Left ventricle myocardium superior (tissue), 1 donor: ENCODE data around the gene PAOX. TPM values are rescaled to one million over a fixed set of nuclear protein-coding genes. Genes with fewer than 3 reads are reported as not detected.

ENCODE experiments used
- ATAC-seq: fragments of 200-7000 bp; cut with Tn5 transposase; one replicate; pipeline ENCODE4 v1.9.1; 2020; ENCODE audit warnings: mild to moderate bottlenecking, moderate library complexity
- DNase-seq: peaks from one replicate; pipeline ENCODE4 v3.0.0-alpha.2; 2020
- intact Hi-C: fragments of 100-400 bp; cut with micrococcal nuclease; formaldehyde crosslinking; loops from one replicate; pipeline ENCODE4 v1.11.0; 2022
- long read RNA-seq: library from polyadenylated mRNA; unstranded; transcript quantifications from one replicate; pipeline ENCODE4 v2.0.0, GENCODE V29; 2021
- total RNA-seq: library from RNA; stranded (reverse); fragmentation: NEBNext Ultra II Directional; extraction: Animal tissue kit (Norgen Biotek cat#: 25700); gene quantifications from one replicate; pipeline ENCODE4 v1.2.1, GENCODE V29; 2021
- donor health status: DM: no; HTN: yes; CAD: no; lungs with severe emphysema.

The PAOX gene
- 2.8 TPM for total RNA-seq
- long read RNA-seq, transcript PAOX-201 (7 exons, 1,858 nt): major isoform, 7 of 15 reads
- long read RNA-seq, partial matches to known transcripts: 6 of 15 reads
- long read RNA-seq, other reads (novel, unspliced or antisense): 1 of 15 reads

DNA sequence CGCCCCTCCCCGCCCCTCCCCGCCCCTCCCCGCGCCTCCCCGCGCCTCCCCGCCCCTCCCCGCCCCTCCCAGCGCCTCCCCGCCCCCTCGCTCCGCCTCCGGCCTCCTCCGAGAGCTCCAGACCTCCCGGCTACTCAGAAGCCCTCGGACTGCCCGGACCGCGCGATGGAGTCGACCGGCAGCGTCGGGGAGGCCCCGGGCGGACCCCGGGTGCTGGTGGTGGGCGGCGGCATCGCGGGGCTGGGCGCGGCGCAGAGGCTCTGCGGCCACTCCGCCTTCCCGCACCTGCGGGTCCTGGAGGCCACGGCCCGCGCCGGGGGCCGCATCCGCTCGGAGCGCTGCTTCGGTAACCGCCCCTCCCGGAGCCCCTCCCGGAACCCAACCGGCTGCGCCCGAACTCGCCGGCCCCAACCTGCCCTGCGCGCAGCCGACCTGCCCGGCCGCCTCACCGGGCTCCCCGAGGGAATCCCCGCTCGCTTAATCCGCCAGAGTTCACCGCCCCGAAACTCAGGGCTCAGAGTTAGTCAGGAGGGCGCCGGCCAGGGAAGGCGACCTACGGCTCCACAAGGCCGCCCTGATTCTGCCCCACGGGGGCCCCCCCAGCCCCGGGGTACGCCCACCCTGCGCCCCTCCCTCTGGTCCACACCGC is at the start of gene PAOX:
PAOX (plus strand) TSS at position 111 of the 649 bp plus-strand sequence; CDS start at position 166, 55 bp downstream.
- ATAC-seq: peak; percentile 67
- DNase-seq: peak; percentile 86
- intact Hi-C loops: no loop called here

DNA sequence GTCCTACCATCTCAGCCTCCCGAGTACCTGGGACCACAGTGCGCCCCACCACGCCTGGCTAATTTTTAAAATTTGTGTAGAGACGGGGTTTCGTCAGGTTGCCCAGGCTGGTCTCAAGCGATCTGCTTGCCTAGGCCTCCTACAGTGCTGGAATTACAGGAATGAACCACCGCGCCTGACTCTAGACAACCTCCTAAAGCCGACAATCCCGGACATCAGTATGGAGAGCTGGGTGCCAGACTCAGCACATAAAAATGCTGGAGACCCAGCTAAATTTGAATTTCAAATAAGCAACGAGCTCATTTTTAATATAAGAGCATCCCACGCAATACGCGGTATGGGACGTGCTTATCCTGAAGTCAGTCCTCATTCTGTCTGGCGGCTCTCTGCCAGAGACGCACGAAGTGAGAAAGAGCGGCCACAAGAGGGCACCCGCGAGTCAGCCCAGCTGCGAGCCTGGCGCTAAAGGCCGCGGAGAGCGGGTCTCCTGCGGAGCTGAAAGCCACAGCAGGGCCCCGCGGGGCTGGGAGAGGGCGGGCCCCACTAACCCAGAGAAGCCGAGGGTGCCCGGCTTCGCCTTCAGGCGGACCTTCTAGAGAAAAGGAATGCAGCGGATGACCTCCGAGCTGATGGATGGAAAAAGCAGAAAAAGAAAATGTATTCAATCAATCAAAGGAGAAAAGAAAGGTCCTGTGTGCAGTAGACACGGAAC is 49.4 kb upstream of the PAOX start:
- ATAC-seq (peak; percentile 90), DNase-seq (peak; percentile 93)
- intact Hi-C loops: no loop called here

DNA sequence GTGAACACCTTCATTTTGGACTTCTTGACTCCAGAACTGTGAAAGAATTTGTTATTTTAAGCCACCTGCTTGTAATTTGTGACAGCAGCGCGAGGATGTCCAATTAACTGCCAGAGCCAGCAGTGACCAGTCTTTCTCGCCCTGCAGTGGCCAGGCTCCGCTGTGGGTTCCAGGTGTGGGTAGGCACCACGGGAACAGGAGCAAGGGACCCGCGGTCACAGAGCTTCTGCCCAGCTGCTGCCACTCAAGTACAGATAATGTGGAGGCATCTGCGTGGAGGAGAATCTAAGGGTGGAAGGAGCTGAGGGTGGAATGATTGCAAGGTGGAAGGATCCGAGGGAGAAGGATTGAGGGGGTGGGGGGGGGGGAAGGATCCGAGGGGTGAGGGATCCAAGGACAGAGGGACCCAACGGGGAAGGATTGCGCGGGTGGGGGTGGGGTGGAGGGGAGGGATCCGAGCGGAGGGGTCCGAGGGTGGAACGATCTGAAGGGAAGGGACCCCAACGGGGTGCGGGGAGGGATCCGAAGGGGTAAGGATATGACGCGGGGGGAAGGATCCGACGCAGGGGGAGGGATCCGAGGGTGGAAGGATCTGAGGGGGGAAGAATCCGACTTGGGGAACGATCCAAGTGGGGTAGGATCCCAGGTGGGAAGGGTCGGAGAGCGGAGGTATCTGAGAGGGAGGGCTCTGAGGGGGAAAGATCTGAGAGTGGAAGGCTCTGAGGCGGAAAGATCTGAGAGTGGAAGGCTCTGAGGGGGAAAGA is 45.9 kb upstream of the PAOX start:
- intact Hi-C loops: no loop called here

DNA sequence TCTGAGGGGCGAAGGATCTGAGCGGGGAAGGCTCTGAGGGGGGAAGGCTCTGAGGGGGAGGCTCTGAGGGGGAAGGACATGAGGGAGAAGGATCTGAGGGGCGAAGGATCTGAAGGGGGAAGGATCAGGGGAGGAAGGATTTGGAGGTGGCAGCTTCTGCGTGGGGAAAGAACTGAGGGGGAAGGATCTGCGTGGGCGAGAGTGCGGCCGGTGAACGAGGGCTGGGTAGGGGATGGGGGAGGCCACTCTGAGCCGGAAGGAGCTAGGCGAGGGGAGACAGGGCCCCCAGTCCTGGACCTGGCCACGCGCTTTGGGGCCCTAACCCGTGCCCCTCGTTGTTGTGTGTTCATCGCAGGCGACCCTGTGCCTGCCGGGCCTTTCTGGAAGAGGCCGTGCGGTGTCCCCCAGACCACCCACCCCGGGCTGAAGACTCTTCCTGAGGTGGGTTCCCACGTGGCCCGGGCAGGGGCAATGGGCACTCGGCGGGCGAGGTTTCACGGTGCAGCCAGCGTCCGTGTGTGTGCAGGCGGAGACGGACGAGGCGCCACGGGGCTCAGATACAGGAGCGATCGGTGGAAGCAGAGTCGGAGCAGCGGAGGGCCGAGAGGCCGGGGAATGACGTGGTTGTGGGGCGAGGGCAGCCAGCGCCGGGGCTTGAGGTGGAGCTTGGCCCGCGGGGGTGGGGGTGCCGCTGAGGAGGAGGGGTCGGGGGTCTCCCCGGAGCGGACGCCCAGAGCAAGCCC is 44.4 kb upstream of the PAOX start:
- ATAC-seq: peak; percentile 19
- intact Hi-C loops: no loop called here
- DNase-seq: no peak

More for the DNA sequence above, 45.9 kb upstream of the PAOX start:
- DNase-seq (no peak), ATAC-seq (no peak)

DNA sequence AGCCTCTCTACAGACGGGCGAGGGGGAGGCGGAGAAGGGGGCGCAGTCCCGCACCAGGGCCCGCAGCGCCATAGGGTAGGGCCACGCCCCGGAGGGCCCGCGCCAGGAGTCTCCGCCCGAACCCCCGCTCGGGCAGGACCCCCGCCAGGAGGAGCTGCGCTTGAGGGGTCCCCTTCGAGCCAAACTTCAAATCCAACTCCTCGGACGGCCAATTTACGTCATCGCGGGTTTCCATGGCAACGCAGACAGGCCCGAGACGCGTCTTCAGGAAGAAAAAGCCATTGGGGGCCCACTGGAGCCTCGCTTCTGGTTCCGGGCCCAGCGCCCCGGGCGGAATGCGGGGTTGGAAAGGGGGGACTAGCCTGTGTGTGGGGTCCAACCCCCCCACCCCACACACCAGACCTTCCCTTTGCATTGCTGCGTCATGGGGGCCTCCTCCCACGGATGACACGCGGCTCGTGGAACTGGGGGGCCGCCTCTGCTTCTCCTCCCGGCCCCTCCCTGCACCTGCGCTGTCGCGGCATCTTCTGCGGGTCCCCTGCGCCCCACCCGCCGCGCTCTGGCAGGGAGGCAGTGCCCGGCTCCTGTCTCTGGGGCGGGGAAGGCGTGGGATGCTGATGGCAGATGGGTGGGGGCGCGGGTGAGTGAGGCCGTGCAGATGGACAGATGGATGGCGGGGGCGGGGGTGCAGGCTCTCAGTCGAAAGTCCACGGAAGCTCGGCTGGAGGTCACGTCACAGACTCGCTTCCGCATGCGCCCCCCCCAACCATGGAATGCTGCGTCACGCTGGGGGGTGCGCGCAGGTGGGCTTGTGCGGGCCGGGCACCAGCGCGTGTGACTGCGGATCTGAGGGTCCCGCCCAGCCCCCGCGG is 43.6 kb upstream of the PAOX start:
- intact Hi-C loops: no loop called here
- peak; percentile 69 for DNase-seq
- ATAC-seq: peak; percentile 27

DNA sequence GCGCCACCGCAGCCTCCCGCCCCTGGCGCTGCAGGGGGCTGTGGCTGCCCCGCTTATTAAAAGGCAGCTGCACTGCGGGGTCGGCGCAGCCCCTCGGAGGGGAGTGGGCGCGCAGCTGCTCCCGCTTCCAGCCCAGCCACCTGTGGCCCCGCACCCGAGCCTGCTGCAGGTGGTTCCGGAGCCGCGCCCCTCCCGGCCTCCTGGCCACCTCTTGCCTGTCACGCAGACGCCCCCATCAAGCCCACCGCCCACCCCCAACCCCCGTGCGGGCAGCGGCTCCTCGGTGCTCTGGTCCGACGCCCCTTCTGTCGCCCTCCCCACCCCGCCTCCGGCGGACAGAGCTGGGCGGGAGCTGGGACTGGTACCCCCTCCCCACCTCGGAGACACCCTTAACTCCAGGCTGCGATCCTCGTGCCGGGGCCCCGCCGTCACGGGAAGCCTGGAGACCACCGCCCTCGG is 42.9 kb upstream of the PAOX start:
- intact Hi-C loops: no loop called here
- DNase-seq (no peak), ATAC-seq (no peak)

DNA sequence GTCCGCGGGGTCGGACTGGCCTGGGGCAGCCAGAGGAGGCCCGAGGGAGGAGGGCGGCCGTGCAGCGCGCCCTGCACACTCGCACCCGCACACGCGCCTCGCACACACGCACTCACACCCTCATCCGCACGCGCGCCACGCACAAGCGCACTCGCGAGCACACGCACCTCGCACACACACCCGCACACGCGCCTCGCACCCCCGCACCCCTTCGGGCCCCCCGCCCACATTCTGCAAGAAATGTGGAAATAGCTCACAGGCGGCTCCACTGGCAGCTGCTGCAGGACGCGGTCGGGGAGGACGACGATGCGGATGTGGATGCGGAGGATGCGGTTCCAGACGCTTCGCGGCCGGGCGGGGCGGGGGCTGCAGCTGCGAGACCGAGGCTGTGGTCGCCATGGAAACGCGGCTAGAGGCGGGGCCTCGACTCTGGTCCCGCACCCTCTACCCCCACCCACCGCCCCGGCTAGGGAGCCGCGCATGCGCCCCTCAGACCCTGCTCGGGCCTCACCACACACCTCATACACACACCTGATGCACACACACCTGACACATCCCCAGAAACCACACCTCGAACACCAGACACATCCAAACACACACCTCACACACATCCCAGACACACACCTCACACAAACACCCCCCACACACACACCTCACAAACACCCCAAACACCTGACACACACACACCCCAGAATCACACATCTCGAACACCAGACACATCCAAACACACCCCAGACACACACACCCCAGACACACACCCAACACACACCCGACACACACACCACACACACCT is 42.3 kb upstream of the PAOX start, which contains the start of gene CALY:
CALY (minus strand) TSS at position 320 of the 793 bp plus-strand sequence. CDS start 7,907 bp downstream, outside the sequence.
- intact Hi-C loops: no loop called here
- peak; percentile 11 for ATAC-seq
- DNase-seq: no peak

DNA sequence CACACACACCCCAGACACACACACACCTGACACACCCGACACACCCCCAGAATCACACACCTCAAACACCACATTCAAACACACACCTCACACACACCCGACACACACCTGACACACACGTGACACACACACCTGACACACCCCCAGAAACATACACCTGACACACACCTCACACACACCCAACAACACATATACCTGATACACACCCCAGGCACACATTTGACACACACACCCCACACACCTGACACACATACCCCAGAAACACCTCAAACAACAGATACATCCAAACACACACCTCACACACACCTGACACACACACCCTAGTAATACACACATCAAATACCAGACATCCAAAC is 41.7 kb upstream of the PAOX start:
- ATAC-seq (no peak), DNase-seq (no peak)
- intact Hi-C loops: no loop called here

DNA sequence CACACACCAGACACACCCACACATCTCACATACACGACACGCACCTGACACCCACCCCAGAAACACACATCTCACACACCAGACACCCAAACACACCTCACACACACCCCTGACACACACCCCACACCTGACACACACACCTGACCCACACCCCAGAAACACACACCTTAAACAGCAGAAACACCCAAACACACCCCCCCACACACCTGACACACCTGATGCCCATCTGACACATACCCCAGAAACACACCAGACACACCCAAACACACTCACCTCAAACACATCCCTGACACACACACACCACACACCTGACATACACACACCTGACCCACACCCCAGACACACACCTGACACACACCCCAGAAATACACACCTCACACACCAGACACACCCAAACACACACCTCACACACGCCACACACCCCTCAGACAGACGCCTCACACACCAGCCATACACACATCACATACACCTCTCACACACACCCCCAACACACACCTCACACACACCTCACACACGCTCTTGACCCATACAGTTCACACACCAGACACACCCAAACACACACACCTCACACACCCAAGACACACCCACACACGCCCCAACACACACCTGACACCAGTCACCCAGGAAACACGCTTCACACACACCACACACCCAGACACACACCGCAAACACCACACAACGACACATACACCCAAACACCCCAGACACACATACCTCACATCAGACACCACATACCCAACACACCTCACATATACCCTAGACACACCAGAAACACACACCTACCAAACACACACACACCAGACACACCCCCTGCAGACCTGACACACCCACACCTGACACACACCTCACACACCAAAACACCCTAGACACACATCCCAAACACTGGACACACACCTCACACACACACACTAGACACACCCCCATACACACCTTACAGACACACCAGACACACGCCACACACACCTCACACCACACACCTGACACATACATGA is 40.7 kb upstream of the PAOX start:
- ATAC-seq (no peak), DNase-seq (no peak)
- intact Hi-C loops: no loop called here

DNA sequence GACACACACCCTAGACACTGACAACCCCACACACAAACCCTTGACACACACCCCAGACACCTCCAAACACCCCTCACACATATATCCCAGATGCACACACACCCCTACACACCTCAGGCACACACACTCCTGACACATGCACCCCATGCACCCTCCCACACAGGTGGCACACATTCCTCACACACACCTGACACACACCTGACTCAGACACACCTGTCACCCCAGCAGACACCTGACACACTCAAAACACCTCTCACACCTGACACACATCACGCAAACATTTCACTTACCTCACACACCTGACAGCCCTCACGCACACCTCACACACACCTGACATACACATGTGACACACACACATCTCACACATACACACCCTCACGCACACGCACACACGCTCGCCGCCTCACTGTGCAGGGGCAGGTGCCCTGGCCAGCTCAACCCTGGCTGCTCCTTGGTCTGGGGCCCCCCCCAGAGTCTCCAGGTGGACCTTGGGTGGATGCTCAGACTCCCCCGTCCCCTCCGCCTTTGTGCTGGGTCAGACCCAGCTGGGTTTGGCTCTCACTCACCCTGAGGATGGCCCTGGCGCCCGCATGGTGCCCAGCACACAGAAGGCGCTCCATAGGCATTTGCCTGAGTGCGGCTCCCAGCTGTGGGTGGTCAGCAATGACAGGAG is 39.2 kb upstream of the PAOX start:
- no peak for DNase-seq
- intact Hi-C loops: no loop called here
- ATAC-seq: no peak

DNA sequence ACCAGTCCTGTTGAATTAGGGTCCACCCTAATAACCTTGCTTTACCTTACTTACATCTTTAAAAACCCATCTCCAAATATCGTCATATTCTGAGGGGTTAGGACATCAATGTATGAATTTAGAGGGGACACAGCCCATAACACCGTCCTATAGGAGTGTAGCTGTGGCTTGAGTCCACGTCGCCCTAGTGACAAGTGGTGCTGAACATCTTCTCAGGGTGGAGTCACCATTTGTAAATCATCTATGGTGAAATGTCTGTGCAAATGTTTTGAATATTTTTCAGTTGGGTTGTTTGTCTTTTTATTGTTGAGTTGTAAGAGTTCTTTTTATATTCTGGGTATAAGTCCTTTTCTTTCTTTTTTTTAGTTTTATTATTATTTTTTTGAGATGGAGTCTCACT is 37.1 kb upstream of the PAOX start:
- intact Hi-C loops: no loop called here
- DNase-seq (no peak), ATAC-seq (no peak)

DNA sequence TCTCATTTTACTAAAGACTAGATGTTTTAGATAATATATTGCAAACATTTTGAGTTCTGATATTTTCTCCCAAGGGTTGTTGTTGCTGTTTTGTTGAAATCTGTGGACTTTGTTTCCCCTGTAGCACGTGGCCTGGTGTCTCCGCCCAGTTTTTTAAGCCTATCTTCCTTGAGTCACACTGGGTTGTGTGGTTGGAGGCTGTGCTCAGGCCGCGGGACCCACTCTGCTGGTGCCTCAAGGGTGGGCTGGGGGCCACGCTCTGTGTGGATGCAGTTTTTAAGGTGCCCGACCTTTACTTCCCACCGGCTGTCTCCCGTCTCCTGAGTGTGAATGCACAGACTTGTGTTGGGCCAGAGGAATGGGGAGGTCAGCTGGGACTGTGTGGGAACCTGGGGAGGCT is 36.1 kb upstream of the PAOX start:
- intact Hi-C loops: no loop called here
- DNase-seq (no peak), ATAC-seq (no peak)

DNA sequence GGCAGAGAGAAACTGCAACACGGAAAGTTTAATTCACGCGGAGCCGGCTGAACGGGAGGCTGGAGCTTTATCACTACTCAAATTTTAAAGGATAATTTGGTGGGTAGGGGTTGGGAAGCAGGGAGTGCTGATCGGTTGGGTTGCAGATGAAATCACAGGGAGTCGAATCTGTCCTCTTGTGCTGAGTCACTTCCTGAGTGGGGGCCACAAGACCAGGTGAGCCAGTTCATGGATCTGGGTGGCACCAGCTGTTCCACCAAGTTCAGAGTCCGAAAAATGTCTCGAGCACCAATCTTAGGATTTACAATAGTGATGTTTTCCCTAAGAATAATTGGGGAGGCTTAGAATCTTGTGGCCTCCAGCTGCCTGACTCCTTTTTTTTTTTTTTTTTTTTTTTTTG is 35.5 kb upstream of the PAOX start:
- intact Hi-C loops: no loop called here
- ATAC-seq (no peak), DNase-seq (no peak)

DNA sequence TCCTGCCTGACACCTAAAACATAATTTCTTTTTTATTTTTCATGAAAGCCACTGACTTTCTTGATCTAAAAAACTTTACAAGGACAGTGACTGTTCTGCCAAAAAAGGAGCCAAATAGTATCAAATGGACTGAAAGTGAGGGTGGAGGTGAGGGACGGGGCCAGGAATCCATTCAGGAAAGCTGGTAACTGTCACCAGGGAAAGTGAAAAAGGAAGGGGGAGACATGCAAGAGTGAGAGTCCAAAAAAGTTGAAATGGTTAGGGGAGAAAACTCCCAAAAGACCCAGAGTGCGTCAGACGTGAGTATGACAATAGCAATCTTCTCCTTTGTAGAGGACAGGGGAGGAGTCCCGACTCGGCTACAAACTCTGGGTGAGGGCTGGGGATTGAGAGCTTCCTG is 34.8 kb upstream of the PAOX start:
- intact Hi-C loops: no loop called here
- no peak for ATAC-seq

DNA sequence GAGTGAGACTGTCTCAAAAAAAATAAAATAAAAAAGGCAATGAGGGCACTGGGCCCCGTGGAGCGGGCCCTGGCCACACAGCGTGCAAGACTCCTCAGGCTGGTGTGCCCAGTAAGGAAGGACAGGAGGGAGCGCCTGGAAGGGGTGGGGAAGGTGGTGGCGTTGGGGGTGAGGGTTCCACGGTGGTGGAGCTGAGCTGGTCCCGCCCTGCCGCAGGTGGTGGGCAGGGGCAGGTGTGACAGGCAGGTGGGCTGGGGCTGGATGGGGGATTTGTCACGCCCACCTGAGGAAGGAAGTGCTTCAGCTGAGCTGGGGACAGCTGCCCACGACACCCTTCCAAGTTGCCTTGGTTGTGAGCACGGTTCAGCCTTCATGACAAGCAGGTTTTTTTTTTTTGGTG is 32.6 kb upstream of the PAOX start:
- intact Hi-C loops: no loop called here
- no peak for ATAC-seq

More for the DNA sequence above, 34.8 kb upstream of the PAOX start:
- no peak for DNase-seq

More for the DNA sequence above, 32.6 kb upstream of the PAOX start:
- no peak for DNase-seq
